ENCODE data around the gene ALCAM.

The ALCAM gene

DNA sequence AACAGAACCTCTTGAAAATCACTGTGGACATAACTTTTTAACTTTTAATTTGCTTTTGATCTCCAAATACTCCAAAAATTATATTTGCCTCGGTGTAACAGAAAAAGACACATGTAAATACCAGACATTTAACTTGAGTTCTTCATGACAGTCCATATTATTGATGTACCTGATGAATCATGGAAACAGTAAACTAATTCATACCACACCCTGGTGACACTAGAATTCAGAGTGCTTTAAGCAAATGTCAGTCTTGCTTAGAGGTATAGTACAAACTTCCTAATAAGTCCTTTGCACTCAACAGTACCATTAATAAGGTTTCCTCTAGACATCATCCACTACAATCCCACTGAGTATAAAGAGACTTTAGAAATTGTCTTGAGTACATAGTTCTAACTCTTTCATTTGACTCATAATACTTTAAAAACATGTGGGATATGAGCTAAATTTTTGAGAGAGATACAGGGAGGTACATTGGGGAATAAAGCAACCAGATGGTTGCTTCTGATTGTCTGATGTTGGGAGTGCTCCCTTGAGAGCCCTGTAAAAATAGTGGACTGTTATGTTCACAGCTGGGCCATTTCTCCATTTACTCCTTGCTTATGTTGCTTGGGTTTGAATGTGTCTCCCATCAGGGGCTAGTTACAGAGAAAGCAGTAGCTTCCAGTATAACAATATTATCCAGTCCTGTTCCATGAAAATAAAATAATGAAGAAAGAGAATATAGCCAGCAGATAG lies 175.7 kb downstream of the ALCAM start:
- TF ChIP-seq, protein P1, sequence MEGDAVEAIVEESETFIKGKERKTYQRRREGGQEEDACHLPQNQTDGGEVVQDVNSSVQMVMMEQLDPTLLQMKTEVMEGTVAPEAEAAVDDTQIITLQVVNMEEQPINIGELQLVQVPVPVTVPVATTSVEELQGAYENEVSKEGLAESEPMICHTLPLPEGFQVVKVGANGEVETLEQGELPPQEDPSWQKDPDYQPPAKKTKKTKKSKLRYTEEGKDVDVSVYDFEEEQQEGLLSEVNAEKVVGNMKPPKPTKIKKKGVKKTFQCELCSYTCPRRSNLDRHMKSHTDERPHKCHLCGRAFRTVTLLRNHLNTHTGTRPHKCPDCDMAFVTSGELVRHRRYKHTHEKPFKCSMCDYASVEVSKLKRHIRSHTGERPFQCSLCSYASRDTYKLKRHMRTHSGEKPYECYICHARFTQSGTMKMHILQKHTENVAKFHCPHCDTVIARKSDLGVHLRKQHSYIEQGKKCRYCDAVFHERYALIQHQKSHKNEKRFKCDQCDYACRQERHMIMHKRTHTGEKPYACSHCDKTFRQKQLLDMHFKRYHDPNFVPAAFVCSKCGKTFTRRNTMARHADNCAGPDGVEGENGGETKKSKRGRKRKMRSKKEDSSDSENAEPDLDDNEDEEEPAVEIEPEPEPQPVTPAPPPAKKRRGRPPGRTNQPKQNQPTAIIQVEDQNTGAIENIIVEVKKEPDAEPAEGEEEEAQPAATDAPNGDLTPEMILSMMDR (IDR thresholded peaks at IDR 0.05; ENCODE audit: borderline replicate concordance, insufficient read depth, low read depth, low read length), result no peak

DNA sequence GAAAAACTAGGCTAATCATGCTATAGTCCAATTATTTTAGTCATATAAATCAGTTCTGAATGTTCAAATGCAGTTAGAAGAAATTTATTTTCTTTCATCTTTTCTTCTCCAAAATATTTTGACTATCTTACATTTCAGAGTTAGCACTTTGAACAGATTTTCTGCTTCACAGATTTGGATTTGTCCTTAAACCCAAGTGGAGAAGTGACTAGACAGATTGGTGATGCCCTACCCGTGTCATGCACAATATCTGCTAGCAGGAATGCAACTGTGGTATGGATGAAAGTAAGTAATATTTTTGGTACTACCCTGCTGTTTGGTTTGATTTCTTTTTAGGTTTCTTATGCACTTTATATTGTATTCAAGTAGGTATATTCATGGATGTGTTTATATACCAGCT lies 178.3 kb downstream of the ALCAM start:
- TF ChIP-seq, protein P1 (IDR thresholded peaks at IDR 0.05; ENCODE audit: borderline replicate concordance, insufficient read depth, low read depth, low read length), result no peak
- H3K4me3 ChIP-seq (ENCODE audit: low read depth, low read length), result no peak overlapping the region

More for the DNA sequence above, 175.7 kb downstream of the ALCAM start:
- H3K4me3 ChIP-seq (ENCODE audit: low read depth, low read length), result no peak overlapping the region

DNA sequence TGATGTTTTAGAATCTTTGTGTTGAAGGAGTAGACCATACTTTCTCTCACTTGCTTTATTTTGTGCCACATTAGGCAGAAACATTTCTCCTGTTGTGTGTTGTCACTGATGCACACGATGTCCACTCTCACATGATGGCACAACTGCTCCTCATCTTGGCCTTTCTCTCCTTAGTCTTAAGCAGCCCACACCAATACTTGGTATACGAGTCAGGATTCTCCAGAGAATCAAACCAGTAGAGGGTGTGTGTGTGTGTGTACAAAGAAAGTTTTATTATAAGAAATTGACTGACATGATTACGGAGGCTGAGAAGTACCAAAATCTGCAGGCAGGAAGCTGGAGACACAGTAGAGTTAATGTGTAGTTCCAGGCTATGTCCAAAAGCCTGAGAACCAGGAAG lies 187.1 kb downstream of the ALCAM start:
- TF ChIP-seq, protein P1 (IDR thresholded peaks at IDR 0.05; ENCODE audit: borderline replicate concordance, insufficient read depth, low read depth, low read length), result no peak
- H3K4me3 ChIP-seq (ENCODE audit: low read depth, low read length), result no peak overlapping the region

DNA sequence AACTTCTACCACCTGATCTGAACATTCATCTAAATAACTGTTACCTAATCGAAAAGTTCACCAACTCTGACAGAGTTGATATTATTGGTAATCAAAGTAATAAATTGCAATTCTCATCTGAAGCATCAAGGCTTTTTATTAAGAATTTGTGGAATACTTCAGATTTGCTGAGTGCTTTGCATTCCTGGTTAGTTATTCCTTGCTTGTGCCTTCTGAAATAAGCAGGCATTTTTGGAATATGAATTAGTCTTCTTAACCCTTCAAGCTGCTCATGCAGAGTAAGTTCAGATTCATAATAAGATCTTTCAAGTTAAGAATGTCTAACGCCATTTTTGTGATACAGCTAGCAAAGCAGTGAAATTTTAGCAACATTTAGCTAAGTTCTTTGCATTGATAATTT lies 188.5 kb downstream of the ALCAM start:
- TF ChIP-seq, protein P1 (IDR thresholded peaks at IDR 0.05; ENCODE audit: borderline replicate concordance, insufficient read depth, low read depth, low read length), result no peak
- H3K4me3 ChIP-seq (ENCODE audit: low read depth, low read length), result no peak overlapping the region

DNA sequence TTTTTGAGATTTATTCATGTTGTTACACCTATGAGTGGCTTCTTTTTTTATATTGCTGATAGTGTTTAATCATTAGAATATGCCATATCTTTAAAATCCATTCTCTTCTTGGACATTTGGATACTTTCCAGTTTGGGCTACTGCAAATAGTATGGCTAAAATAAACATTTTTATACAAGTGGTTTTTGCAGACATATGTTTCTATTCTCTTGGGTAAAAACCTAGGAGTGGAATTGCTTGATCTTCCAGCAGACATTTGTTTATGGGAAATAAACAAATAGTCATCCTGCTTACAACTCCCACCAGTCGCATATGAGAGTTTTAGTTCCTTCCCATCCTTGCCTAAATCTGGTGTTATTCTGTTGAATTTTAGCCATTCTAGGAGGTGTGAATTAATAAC lies 193.1 kb downstream of the ALCAM start:
- TF ChIP-seq, protein P1 (IDR thresholded peaks at IDR 0.05; ENCODE audit: borderline replicate concordance, insufficient read depth, low read depth, low read length), result no peak
- H3K4me3 ChIP-seq (ENCODE audit: low read depth, low read length), result no peak overlapping the region

DNA sequence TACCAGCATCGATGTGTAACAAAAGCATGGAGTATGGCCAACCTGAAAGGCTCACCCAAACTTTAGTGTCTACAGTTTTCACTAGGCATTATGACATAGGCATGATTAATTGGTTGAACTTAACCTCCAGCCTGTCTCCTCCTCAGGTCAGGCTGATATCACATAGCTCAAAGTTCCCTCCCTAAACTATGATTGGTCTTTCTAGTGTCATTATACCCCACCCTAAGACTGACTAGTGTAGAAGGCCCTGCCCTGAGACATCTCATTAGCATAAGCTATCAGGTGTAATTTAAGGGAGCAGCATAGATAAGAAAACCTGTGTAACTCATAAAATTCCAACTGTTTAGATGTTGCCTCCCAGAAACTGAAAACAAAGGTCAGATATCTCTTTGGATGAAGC lies 195.2 kb downstream of the ALCAM start:
- no peak overlapping the region for H3K4me3 ChIP-seq (ENCODE audit: low read depth, low read length)
- TF ChIP-seq, protein P1 (IDR thresholded peaks at IDR 0.05; ENCODE audit: borderline replicate concordance, insufficient read depth, low read depth, low read length), result no peak

DNA sequence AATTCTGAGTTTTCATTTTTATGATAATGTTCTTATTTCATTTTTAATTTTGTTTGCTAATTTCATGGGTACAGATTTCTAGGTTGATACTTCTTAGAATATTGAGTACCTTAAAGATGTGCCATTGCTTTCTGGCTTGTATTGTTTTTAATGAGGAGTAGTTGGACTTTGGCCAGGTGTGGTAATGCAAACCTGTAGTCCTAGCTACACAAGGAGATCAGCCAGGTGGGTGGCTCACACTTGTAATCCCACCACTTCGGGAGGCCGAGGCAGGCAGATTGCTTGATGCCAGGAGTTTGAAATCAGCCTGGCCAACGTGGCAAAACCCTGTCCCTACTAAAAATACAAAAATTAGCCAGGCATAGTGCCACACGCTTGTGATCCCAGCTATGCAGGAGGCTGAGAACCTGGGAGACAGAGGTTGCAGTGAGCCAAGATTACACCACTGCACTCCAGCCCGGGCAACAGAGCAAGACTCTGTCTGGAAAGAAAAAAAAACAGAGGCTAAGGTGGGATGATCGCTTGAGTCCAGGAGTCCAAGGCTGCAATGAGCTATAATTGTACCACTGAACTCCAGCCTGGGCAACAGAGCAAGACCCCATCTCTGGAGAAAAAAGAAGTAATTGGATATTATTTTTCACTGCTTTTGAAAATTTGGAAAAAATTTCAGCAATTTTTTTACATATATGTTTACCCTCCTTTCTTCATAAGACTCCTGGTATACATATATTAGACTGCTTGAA lies 198.0 kb downstream of the ALCAM start:
- TF ChIP-seq, protein P1 (IDR thresholded peaks at IDR 0.05; ENCODE audit: borderline replicate concordance, insufficient read depth, low read depth, low read length), result no peak
- H3K4me3 ChIP-seq (ENCODE audit: low read depth, low read length), result no peak overlapping the region

All from GM12875 (cell line).